DND-41 (cell line): ENCODE results near the gene PAN3.

Source experiments
- EZH2 ChIP-seq: IDR thresholded peaks from 3 replicates; pipeline ENCODE4 v1.6.1; 2012; ENCODE audit warnings: borderline replicate concordance, low read depth, mild to moderate bottlenecking, moderate library complexity, low read length, inconsistent platforms; ENCODE audit not compliant: severe bottlenecking
- TF ChIP-seq, protein P1 (sequence below): IDR thresholded peaks from 2 replicates; pipeline ENCODE4 v1.5.1; 2012; ENCODE audit warnings: borderline replicate concordance, low read length, moderate library complexity, mild to moderate bottlenecking; ENCODE audit not compliant: poor library complexity, severe bottlenecking; ENCODE audit errors: extremely low read depth

DNA sequence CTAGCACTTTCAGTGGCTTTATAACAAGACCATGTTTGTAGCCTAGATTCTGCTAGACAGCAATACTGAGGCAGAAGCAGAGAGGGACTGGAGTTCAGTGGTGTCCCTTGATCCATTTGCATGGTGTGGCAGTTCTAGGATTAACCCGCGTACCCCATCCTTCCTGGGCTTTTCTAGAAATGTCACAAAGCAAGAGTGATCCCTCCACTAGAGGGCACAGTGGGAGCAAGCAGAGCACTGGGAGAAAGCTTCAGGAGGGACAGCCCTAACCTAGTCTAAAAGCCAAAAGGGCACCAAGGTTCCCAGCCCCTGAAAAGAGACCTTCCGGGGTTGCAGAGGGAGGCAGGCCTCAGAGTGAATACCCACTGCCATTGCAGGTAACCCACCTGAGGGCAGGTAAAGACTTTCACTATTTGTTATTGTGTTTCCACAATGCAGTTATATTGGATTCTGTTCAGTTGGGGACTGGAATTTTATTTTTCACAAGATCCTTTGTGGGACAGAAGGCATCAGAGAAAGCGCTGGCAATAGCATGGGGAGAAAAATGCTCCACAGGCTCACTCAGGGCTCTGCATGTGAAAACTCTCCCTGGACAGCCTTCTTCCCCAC is 185.9 kb downstream of the PAN3 start:
- TF ChIP-seq, protein P1, sequence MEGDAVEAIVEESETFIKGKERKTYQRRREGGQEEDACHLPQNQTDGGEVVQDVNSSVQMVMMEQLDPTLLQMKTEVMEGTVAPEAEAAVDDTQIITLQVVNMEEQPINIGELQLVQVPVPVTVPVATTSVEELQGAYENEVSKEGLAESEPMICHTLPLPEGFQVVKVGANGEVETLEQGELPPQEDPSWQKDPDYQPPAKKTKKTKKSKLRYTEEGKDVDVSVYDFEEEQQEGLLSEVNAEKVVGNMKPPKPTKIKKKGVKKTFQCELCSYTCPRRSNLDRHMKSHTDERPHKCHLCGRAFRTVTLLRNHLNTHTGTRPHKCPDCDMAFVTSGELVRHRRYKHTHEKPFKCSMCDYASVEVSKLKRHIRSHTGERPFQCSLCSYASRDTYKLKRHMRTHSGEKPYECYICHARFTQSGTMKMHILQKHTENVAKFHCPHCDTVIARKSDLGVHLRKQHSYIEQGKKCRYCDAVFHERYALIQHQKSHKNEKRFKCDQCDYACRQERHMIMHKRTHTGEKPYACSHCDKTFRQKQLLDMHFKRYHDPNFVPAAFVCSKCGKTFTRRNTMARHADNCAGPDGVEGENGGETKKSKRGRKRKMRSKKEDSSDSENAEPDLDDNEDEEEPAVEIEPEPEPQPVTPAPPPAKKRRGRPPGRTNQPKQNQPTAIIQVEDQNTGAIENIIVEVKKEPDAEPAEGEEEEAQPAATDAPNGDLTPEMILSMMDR, result peak; percentile 94
- TF ChIP-seq EZH2, result no peak
